H1 (cell line): Measurements from ENCODE around the gene SLC35F1. TPM values are rescaled to one million over a fixed set of nuclear protein-coding genes. Genes with fewer than 3 reads are reported as not detected.

ENCODE experiments used
- BRCA1 ChIP-seq: IDR thresholded peaks from 2 replicates; pipeline ENCODE4 v1.6.1; 2012; ENCODE audit warnings: low read depth, low read length, improper control_type of control experiment
- CTBP2 ChIP-seq: IDR thresholded peaks from 2 replicates; pipeline ENCODE4 v1.7.0; 2011; ENCODE audit warnings: borderline replicate concordance, mild to moderate bottlenecking, moderate library complexity, mixed read lengths, low read length; ENCODE audit not compliant: insufficient read depth, insufficient read length
- HDAC2 ChIP-seq, 2 experiments: fragments of 300-600 bp in 1 of 2; sonication (generic) in 1 of 2; IDR thresholded peaks; 2 replicates each; pipeline ENCODE4 v1.6.1; 2011 to 2012; ENCODE audit warnings: low read depth in 2 of 2, low read length in 2 of 2, mild to moderate bottlenecking in 2 of 2, moderate library complexity in 2 of 2, borderline replicate concordance in 1 of 2, inconsistent platforms in 1 of 2
- POLR2A ChIP-seq, 2 experiments: IDR thresholded peaks; 1 replicate in 1 of 2; 2 replicates in 1 of 2; pipeline ENCODE4 v1.6.1; 2011; ENCODE audit warnings: low read depth in 2 of 2, low read length in 2 of 2, mild to moderate bottlenecking in 2 of 2; ENCODE audit errors: control extremely low read depth in 1 of 2
- SIN3A ChIP-seq, 2 experiments: IDR thresholded peaks in 1 of 2; conservative IDR thresholded peaks in 1 of 2; 2 replicates each; pipeline ENCODE4 v1.6.1; 2011 to 2012; ENCODE audit warnings: low read length in 2 of 2, improper control_type of control experiment in 1 of 2, low read depth in 1 of 2, mild to moderate bottlenecking in 1 of 2
- polyA plus RNA-seq, 7 experiments: library from polyadenylated mRNA; depleted of rRNA in 3 of 7; stranded (reverse) in 5 of 7; unstranded in 2 of 7; fragments of >200 nt in 5 of 7; fragments of 200-250 nt in 2 of 7; gene quantifications; 1 replicate in 5 of 7; 2 replicates in 1 of 7; 4 replicates in 1 of 7; pipeline versions ENCODE4 v1.2.1 to v1.2.3, GENCODE V29; 2011 to 2013; ENCODE audit warnings: missing spikeins in 2 of 7, mixed read lengths in 2 of 7
- total RNA-seq: library from RNA; stranded (reverse); fragmentation: NEBNext Ultra II Directional; extraction: Animal tissue kit (Norgen Biotek cat#: 25700); gene quantifications from 2 replicates; pipeline ENCODE4 v1.2.1, GENCODE V29; 2021

SLC35F1 gene
- total and polyA plus RNA-seq, 2 of the 8 experiments (the other 6 are each of a cell fraction or from before 2014, with no cell fraction given): 7.0 to 10.0 TPM

DNA sequence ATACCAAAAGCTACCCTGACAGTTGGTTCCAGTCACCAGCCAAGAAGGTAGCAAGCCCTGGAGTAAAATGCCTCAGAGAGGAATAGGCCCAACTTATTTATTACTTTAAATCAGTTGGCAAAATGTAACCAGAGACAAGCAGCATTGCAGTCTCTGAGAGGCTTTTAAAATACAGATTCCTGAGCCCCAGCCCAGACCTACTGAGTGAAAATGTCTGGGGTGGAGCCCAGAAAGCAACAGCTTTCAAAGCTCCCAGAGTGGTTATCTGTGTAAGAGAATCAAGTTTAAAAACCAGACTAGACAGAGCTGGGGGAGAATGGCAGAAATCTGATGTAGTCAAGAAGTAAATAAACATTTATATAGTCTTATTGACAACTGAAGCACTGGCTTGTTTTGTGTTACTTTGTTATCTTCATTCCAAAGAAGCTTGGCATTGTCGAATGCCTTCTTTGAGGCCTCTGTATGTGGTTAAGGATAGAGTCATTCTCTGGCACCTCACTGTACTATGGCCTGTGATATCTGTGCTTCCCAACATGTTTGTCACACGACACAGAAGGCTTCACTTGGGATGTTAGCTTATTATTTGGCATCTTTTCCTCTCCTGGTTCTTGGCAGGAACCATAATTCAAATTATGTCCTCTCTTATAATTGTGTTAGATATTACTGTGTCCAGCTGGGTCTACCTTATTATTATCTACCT, 313.5 kb downstream of the SLC35F1 start (continued):
- TF ChIP-seq HDAC2 (IDR thresholded peaks at IDR 0.05; ENCODE audit: borderline replicate concordance in 1 of 2, low read depth in 2 of 2, low read length in 2 of 2) (no peak), BRCA1 (no peak), POLR2A (IDR thresholded peaks at IDR 0.05; ENCODE audit: control extremely low read depth in 1 of 2, low read depth in 2 of 2, low read length in 2 of 2) (no peak), CTBP2 (no peak), SIN3A (conservative IDR thresholded peaks at IDR 0.05 in 1 of 2, IDR thresholded peaks at IDR 0.05 in 1 of 2; ENCODE audit: low read depth in 1 of 2, low read length in 2 of 2) (no peak)
- TF ChIP-seq, all 59 proteins: peak for 0
